Lower leg skin (tissue), 3 donors: Measurements from ENCODE around the gene LSG1.

Source experiments
- CTCF ChIP-seq, 3 donors: fragments of 450-650 bp; IDR thresholded peaks; one replicate each; pipeline ENCODE4 v1.5.1; 2016; ENCODE audit warnings: antibody characterized with exemption in 3 of 3, mild to moderate bottlenecking in 3 of 3, moderate library complexity in 2 of 3
- POLR2A ChIP-seq, 2 donors: fragments of 450-650 bp; IDR thresholded peaks; one replicate each; pipeline ENCODE4 v1.6.1; 2016 to 2017; ENCODE audit warnings: antibody characterized with exemption in 2 of 2, mild to moderate bottlenecking in 1 of 2, moderate library complexity in 1 of 2

GRCh38 chr3:194621947-194622346 lies 50.0 kb downstream of the LSG1 start:
- TF ChIP-seq CTCF (IDR thresholded peaks at IDR 0.05) (no peak), POLR2A (IDR thresholded peaks at IDR 0.05) (no peak)
